GM13977 (cell line): ENCODE results near the gene RUVBL2.

Source experiments
- DNase-seq: peaks from one replicate; pipeline ENCODE4 v3.0.0; 2012; ENCODE audit warnings: low spot score
- in situ Hi-C: fragments of 300-500 bp; cut with MboI; formaldehyde crosslinking; loops from one replicate; pipeline ENCODE4 v1.12.0; 2022; ENCODE audit warnings: low sequenced_read_pairs, low pct_unique_long_range_greater_than_20kb, mixed read lengths, inconsistent platforms; ENCODE audit not compliant: unreplicated experiment
- TF ChIP-seq, protein P1 (sequence below): IDR thresholded peaks from 2 replicates; pipeline ENCODE4 v1.5.1; 2012; ENCODE audit warnings: mild to moderate bottlenecking, control low read depth; ENCODE audit not compliant: insufficient read depth; ENCODE audit errors: extremely low read depth, missing control alignments

Gene RUVBL2

GRCh38 chr19:49004964-49005614 lies 11.4 kb downstream of the RUVBL2 start:
- in situ Hi-C loops, result no loop called here
- TF ChIP-seq, protein P1, sequence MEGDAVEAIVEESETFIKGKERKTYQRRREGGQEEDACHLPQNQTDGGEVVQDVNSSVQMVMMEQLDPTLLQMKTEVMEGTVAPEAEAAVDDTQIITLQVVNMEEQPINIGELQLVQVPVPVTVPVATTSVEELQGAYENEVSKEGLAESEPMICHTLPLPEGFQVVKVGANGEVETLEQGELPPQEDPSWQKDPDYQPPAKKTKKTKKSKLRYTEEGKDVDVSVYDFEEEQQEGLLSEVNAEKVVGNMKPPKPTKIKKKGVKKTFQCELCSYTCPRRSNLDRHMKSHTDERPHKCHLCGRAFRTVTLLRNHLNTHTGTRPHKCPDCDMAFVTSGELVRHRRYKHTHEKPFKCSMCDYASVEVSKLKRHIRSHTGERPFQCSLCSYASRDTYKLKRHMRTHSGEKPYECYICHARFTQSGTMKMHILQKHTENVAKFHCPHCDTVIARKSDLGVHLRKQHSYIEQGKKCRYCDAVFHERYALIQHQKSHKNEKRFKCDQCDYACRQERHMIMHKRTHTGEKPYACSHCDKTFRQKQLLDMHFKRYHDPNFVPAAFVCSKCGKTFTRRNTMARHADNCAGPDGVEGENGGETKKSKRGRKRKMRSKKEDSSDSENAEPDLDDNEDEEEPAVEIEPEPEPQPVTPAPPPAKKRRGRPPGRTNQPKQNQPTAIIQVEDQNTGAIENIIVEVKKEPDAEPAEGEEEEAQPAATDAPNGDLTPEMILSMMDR, result no peak
- DNase-seq, result no peak

GRCh38 chr19:49006905-49007304 lies 13.2 kb downstream of the RUVBL2 start:
- in situ Hi-C loops, result no loop called here
- DNase-seq, result no peak
- TF ChIP-seq, protein P1, result no peak

DNA sequence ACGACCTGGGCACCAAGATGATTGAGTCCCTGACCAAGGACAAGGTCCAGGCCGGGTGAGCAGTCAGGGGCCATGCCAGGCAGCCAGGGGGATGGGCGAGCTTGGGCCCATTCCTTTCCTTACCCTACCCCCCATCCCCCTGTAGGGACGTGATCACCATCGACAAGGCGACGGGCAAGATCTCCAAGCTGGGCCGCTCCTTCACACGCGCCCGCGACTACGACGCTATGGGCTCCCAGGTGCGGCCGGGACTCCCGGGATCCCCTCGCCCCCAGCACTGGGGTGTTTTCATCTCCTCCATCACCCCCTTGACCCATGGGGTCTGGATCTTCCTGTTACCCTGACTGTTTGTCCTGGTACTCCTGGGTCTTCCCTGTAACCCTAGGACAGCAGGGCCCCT lies 16.1 kb downstream of the RUVBL2 start:
- no peak for DNase-seq
- TF ChIP-seq, protein P1, result no peak
- in situ Hi-C loops, result no loop called here

- DNase-seq, result no peak
- in situ Hi-C loops, result no loop called here
- TF ChIP-seq, protein P1, result no peak
These were observed 16.8 kb downstream of the RUVBL2 start for GRCh38 chr19:49010453-49010852.

GRCh38 chr19:49011194-49011593 lies 17.5 kb downstream of the RUVBL2 start:
- no peak for DNase-seq
- TF ChIP-seq, protein P1, result no peak
- in situ Hi-C loops, result no loop called here

- no peak for DNase-seq
- in situ Hi-C loops, result no loop called here
- TF ChIP-seq, protein P1, result no peak
These were observed 20.6 kb downstream of the RUVBL2 start for GRCh38 chr19:49014123-49014869.
